NCI-H345 (cell line): Measurements from ENCODE around the gene PCGF5.
A peak's percentile ranks its signal among the peaks of the same experiment; 100 is the strongest.
"Not testable (repeated sequence)": the region's sequence is repeated elsewhere in the genome, so short reads cannot be mapped to it uniquely, and the experiment has no call there.

Source experiments
- DNase-seq: peaks from one replicate; lab custom pipeline; 2025; lab: John Stamatoyannopoulos, UW

PCGF5 gene

DNA sequence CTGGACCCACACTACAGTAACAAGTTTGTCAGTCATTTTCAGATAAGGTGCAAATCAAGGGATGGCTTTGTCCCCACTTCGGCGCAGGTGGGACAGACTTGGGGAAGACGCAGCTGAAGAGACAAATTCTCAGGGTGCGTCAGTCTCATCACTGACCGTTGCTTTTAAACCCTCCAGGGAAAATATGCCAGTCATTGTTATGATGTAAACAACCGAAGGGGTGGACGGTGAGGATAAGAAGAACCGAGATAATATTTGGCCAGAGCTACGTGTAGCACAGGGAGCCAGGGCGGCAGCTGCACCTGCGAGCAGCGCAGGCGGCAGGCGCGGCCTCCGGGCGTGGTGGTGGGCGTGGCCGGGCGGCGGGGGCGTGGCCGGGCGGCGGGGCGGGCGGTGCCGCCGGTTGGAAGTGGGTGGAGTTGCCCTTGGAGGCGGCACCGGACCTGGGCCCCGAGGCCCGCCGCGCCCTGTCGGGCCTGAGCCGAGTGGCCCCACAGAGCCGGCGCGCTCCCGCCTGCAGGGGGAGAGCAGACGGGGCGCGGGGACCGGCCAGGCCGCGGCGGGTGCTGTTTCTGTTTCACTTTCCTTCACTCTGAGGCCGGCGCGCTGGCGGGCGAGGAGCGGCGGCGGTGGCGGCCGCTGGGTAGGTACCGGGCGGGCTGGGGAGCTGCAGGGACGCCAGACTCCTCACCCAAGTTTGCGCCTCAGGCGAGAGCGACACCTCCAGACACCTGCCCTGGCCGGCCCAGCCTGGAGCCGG lies at the start of gene PCGF5:
TSS of gene PCGF5 (plus strand) at position 470 of the 760 bp plus-strand sequence. CDS start 2,209 bp downstream, outside the sequence.
- DNase-seq = peak; percentile 93

DNA sequence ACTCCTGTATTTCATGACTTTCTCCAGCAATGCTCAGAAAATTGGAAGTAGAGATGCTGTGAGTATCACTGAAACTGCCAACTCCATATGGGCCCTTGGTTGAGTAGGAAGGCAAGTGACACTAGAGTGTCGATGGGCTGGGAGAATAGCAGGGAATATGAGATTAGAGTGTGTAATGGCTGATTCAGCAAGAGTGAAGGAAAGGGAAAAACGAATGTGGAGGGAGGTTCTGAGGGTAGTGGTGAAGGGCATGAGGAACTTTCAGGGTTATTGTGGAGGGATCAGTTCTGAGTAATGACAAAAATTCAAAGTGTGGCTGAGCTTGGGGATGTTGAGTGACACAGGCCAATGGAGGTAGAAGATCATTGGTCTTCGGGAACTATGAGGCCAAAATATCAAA lies 49.0 kb upstream of the PCGF5 start:
- DNase-seq = no peak

DNA sequence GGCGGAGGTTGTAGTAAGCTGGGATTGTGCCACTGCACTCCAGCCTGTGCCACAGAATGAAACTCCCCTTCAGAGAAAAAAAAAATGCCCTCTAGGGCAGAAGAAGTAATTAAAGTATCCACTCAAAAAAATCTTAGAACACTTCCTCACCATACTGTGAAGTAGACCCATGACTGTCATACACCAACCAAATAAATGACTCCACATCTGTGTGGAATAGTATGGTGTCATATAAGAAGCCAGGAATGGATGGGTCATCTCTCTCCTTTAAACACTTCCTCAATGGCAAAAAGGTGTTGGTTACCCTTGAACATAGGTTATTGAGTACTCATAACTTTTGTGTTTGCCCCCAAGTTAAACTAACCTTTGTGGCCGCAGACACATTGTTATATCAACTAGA lies 48.1 kb upstream of the PCGF5 start:
- no peak for DNase-seq

DNA sequence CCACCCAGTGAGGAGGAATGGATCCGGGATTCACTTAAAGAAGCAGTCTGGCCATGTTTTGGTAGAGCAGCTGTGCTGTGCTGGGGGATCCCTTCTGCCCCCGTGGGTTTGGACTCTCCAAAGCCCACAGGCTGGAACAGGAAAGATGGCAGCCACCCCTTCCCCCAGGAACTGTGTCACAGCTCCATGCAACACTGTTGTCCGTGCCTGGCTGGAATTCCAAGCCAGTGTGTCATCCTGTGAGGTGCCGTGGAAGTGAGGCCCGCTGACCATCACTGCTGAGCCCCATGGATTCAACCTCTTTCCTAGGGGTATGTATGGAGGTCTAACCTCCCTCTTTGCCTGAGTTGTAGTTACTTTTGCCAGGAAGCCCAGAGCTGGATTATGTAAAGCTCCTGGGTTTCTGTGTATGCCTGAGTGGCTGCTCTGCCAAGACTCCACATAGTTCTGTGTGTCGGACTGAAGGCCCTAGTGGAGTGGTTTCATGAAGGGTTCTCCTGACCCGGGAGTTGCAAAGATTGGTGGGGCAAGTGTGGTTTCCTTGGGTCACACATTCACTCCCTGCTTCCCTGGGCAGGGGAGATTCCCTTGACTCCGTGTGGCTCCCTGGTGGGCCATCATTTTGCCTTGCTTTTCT lies 35.1 kb upstream of the PCGF5 start:
- DNase-seq = no peak

DNA sequence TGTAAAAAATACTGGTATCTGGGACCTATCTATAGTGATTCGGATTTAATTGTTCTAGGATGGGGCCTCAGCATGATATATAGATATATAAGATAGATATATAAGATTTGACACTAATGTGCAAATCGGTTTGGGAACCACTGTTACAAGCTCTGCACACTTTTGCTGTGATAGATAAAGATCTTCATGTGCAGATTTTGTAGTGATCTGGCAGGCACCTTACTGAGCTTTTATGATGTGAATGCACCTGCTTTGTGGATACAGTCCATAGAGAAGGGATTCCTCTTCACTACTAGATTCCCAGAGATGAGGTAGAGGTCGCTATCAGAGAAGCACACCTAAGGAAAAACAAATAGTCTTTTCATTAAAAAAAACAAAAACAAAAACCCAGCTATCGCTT lies 33.3 kb upstream of the PCGF5 start:
- DNase-seq = no peak

DNA sequence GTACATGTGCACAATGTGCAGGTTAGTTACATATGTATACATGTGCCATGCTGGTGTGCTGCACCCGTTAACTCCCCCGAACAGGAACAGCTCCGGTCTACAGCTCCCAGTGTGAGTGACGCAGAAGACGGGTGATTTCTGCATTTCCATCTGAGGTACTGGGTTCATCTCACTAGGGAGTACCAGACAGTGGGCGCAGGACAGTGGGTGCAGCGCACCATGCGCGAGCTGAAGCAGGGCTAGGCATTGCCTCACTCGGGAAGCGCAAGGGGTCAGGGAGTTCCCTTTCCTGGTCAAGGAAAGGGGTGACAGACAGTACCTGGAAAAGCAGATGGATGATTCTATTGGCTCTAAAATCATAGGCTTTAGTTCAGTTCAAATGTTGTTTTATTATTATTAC lies 32.5 kb upstream of the PCGF5 start:
- not testable (repeated sequence) for DNase-seq

DNA sequence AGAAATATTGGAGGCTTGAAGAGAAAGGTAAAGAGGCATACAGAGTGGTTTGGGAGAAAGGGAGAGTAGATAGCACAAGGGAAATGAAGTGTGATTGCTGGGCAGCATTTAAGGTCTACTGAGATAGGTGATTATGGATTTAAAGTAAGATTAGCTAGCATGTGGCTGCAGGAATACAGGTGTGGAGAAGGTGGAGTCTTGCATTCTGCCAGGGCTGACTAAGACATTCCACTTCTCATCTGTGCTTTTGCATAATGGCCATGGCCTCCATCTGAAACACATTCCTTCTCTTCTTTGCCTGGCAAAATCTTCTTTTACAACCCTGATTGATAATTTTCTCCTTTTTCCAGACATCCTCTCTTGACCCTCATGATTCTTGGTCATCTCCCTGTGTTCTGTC lies 31.6 kb upstream of the PCGF5 start:
- DNase-seq = no peak

DNA sequence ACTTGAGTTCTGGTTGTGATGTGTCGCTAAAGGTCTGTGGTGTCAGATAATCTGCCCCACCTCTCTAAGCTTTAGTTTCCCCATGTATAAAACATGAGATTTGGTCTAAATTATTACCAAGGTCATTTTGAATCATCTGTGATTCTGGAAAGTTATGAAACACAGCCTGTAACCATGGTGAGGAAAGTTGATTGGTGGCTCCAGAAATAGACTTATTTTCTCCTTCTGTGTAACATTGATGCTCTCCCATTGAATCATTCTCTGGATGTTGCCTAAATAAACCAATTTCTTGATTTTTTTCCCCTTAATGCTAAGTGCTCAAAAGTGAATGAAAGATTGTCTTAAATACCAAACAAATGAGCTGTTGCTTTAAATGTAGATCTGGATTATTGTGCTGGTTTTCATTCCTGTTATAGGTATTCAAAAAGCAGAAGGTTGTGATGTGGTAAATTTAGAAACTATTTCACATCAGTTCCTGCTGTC lies 30.0 kb upstream of the PCGF5 start:
- DNase-seq = no peak

DNA sequence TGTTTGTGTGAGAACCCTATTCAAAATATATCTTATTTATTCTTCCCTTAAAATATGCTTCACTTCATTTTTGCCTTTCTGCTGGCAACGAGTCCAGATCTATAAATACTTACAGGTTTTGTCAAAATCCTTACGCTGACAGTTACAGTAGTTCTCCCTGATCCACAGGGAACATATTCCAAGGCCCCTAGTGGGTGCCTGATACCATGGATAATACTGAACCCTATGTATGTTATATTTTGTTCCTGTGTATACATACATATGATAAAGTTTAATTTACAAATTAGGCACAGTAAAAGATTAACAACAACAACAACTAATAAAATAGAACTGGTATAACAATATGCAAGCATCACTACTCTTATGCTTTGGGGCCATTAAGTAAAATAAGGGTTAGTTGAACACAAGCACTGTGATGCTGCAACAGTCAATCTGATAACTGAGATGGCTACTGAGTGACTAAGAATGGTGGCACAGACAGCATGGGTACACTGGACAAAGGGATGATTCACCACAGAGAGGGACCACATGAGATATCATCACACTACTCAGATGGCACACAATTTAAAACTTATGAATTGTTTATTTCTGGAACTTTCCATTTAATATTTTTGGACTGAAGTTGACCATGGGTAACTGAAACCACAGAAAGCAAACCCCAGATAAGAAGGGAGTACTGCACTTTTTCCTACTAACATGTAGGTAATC lies 29.4 kb upstream of the PCGF5 start:
- no peak for DNase-seq

DNA sequence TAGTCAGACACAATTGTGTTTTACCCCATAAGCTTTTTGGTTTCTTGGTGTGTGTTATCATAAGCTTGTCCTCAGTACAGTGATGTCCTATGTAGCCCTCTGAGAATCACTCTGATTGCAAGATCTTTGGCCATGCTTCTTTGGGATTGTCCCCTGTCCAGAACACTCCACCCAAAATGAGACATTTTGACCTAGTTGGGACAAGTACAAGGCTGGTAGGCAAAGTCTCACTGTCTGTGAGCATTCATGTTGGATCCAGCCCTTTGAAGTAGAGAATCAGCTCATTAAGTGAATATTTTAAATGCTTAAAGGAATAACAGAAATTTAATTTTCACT lies 28.9 kb upstream of the PCGF5 start:
- DNase-seq = no peak

DNA sequence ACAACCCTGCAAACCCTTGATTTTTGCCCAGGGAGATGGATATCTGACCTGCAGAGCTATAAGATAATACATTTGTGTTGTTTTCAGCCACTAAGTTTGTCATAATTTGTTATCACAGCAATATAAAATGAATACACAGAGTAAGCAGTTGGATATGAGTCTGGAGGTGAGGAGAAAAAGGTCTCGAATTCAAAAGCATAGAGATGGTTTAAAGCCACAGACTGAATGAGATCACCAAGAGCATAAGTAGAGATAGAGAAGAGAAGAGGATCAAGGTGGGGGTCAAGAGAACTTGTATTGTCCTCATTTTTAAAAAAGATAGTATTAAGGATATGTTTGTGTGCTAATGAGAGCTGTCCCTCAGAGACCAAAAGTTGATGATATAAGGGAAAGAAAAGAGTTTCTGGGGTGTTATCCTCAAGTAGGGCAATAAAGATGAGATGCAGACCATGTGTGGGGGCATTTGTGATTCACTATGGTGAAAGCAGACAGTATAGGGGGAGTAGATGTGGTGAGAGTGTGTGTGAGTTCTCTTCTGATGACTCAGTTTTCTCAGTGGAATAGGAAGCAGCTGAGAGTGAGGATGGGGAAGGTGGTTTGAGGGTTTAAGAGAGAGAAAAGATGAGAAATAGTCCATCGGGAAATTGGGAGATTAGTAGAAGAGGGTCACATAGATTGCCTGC lies 25.8 kb upstream of the PCGF5 start:
- DNase-seq = no peak

DNA sequence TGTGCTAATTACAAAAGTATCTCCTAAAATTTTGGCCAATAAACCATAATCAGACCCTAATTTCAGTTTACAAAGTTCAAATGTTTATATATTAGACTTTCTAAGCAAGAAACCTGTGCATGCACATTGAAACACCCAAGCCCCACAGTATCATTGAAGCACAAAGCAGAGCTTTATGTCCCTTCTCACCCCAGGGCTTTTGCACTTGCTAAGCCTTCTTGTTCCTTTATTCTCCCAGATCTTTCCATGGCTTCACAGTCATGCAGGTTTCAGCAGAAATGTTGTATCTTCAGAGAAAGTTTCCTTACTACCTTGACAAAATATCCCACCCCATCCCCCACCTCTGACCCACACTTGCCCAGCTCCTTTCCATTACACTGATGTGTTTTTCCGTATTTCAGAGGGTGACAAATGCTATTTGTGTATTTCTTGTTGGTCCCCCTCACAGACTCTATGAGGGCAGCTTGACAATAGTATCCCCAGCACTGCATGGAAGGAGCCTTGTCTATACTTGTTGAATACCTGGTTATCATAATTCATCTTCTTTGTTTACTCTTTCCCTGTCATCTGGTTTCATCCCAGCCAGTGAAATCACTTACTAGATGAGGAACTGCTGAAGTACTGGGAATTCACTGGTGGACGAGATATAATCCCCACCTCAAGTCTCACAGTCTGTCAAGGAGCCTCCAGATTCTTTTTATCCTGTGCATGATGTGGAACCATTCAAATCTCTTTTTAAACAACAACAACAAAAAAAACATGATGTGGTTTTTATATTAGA lies 24.0 kb upstream of the PCGF5 start:
- no peak for DNase-seq

DNA sequence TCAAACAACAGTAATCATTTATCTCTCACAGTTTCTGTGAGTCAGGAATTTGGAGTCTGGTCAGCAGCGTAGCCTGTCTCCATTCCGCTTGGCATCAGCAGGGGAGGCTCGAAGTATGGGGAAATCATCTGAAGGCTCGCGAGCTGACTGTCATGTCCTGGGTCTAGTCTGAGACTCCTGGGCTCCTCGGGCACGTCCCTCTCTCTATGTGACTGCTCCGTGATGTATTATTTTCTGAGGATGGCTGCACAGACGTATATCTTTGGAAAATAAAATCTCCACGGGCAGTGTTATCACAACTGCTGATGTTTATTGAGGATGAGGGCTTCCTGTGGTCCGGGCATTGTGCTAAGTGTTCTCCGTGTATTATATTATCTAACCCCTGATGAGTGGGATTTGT lies 23.3 kb upstream of the PCGF5 start:
- peak; percentile 47 for DNase-seq

DNA sequence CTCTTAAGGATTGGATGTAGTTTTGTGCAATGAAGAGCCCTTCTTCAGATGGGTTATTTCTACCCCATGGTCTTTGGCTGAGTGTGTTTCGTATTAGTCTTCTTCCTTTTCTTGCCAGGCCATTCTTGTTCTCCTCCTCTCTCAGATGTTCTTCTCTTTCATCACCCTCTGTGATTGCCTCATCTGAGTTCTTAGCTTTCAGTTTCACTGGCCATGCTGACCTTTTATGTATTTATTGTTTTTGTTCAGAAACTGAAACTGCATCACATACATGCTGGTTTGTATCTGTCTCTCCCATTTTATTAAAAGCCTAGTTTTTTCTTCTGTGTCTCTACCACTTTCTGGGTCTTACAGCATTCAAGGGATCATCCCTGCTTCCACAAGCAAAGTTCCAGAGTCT lies 21.7 kb upstream of the PCGF5 start:
- no peak for DNase-seq

DNA sequence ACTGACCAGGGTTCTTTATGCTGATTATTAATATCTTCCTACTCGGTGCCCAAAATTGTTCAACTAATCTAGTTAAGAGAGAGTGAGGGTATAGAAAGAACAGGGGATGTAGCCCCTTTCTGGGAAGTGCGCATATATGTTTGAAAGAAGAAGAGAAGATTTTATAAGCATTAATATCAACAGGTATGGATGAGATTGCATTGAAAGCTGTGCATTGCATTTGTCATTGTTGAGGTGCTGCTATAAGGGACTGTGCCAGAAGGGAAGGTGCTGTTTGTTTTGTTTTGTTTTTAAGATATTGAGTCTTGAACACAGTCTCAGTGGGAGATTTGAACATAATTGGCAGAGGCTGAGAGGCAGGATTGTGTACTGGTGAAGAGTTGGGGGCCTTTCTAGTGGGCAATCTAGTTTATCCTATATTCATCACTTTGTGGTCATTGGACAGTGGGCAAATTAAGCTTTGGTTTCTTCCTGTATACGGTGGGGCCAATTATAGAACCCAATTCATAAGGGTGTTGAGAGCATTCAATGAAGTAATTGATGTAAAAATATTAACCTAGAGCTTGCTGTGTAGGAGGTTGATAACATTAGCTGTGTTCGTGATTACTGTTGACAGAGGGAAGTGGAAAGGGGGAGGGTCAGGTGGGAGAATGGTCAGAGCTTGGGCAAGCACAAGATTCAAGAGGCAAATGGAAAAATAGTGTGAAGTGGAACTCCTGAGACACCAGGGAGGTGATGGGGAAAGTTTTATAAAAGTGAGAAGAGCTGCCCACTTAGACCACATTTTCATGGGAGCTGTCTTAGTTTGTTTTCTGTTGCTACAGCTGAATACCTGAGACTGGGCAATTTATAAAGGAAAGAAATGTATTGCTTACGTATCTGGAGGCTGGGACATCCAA lies 19.9 kb upstream of the PCGF5 start:
- DNase-seq = no peak

DNA sequence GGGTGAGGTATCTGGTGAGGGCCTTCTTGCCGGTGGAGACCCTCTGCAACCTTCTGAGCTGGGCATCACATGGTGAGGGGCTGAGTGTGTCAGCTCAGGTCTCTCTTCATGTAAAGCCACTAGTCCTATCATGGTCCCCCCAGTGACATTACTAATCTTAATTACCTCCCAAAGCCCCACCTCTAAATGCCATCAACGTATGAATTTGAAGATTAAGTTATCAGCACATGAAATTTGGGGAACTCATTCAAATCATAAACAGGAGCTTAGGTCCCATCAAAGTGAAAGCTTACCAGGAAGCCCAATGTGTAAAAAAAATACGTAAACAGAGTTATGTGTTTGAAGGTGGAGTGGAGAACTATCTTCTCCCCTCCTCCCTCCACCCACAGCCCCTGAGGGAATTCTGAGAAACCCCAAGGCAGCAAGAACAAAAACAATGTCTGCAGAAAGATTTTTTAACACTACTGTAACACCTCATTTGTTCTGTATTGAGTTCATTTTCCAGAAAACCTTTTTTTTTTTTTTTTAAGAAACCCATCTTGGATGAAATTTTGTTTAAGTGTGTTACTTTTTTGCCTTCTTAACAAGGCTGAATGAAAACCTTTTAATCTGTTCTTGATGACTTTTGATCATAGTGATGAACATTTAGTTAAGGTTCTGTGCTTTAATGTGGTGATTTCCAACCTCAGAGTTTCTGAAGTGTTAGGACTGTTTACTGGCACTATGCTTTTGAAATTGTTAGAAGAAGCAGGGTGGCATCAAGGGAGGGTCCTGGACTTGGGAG lies 19.1 kb upstream of the PCGF5 start:
- no peak for DNase-seq

DNA sequence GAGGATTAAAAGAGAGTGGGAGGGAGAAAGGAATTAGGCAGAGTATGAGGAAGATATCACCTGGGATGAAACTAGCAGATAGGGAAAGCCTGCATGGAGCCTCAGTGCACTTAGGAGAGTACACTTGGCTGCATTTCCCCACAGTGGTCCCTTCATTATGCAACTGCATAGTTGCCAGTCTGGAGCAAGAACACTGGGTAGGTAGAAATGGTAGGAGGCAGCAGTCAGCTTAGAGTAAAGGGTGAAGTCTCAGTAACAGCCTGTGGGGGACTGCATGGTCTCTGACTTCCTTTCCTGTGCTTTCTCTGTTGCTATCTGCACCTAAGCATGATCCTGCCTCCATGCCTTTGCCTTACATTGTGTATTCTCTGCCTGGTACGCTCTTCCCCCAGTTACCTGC lies 14.0 kb upstream of the PCGF5 start:
- peak; percentile 7 for DNase-seq

DNA sequence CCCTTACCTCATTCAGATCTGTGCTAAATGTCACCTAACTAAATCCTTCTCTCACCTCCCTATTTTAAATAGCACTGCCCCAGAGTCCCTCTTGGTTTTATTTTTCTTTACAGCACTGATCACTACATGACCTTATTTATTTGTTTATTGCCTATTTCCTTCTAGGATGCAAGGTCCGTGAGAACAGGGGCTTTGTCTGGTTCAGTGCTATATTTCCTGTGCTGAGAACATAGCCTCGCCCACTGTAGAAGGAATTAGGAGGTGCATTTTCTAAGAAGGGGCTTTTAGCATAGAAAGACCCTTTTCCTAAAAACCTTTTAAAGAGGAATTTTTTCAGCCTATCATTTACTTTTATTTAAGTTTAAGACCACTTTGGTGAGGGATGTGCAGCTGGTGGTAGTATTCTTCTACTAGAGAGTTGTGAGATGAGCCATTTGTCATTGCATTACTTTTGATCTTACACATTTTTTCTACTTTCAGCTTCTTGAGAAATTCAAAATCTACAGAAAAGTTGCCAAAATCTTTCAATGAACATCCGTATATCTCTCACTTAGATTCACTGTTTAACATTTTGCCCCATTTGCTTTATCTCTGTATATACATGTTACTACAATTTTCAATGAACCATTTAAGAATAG lies 13.5 kb upstream of the PCGF5 start:
- DNase-seq = no peak

DNA sequence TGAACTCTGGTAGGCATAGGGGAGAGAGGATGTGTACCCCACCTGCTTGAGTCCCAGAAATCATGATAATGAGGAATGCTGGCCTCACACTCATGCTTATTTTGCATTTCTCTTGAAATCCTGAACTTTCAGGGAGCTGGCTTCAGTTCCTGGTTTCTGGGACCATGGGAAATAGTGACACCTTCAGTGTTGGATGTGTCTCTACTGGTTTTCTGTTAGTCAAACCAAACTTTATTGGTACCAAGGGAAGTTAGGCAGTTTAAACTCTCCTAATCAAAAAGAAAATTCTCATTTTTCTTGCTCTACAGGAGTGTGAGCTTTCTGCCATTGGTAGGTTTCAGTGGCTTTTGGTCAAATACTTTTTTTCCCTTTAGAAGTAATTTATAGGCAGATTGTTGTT lies 11.8 kb upstream of the PCGF5 start:
- DNase-seq = no peak
